Stomach (tissue), 9 donors: ENCODE results near the gene MRE11. TPM values are rescaled to one million over a fixed set of nuclear protein-coding genes. Genes with fewer than 3 reads are reported as not detected.

Source experiments
- DNase-seq, 2 donors: peaks; one replicate each; pipeline versions ENCODE4 v3.0.0 to v3.0.0-alpha.2; 2013 to 2019
- H3K27ac ChIP-seq, 5 donors: fragments of 200-600 bp in 4 of 5; sonication (generic) in 4 of 5; one replicate each; pipeline ENCODE4 v1.5.1; 2013 to 2019; ENCODE audit warnings: mild to moderate bottlenecking in 1 of 5, moderate library complexity in 1 of 5
- H3K27me3 ChIP-seq, 3 donors: fragments of 200-600 bp; sonication (generic); one replicate each; pipeline ENCODE4 v1.5.1; 2017 to 2019; ENCODE audit warnings: mixed run types in 1 of 3
- H3K36me3 ChIP-seq, 4 donors: fragments of 200-600 bp; sonication (generic); 1 replicate in 3 of 4; 2 replicates in 1 of 4; pipeline ENCODE4 v1.5.1; 2016 to 2019
- H3K4me1 ChIP-seq, 4 donors: fragments of 200-600 bp; sonication (generic); one replicate each; pipeline ENCODE4 v1.5.1; 2016 to 2019
- H3K4me3 ChIP-seq, 4 donors: fragments of 200-600 bp; sonication (generic) in 3 of 4; one replicate each; pipeline ENCODE4 v1.5.1; 2016 to 2019; ENCODE audit warnings: mild to moderate bottlenecking in 1 of 4
- H3K9me3 ChIP-seq, 4 donors: fragments of 200-600 bp; sonication (generic); one replicate each; pipeline ENCODE4 v1.5.1; 2016 to 2019
- CTCF ChIP-seq, 7 experiments: fragments of 450-650 bp in 4 of 7; fragments of 200-600 bp in 3 of 7; sonication (generic) in 3 of 7; IDR thresholded peaks; one replicate each; pipeline ENCODE4 v1.5.1; 2016 to 2019; ENCODE audit warnings: antibody characterized with exemption in 7 of 7, control low read depth in 2 of 7, mild to moderate bottlenecking in 1 of 7
- EP300 ChIP-seq: sonication (generic); formaldehyde crosslinking; IDR thresholded peaks from one replicate; pipeline ENCODE4 v1.6.1; 2017; ENCODE audit warnings: antibody characterized with exemption
- POLR2A ChIP-seq, 4 donors: fragments of 450-650 bp; IDR thresholded peaks; one replicate each; pipeline ENCODE4 v1.6.1; 2016; ENCODE audit warnings: antibody characterized with exemption in 4 of 4, control low read depth in 2 of 4, mild to moderate bottlenecking in 1 of 4, moderate library complexity in 1 of 4
- POLR2AphosphoS5 ChIP-seq, 3 donors: sonication (generic); formaldehyde crosslinking; IDR thresholded peaks; one replicate each; pipeline ENCODE4 v1.6.1; 2016; ENCODE audit warnings: antibody characterized with exemption in 3 of 3
- WGBS, 5 donors: extraction: QIAGEN DNeasy Blood & Tissue Kit in 3 of 5; methylation state at CpG; one replicate each; pipeline versions ENCODE4 v1.1.5 to v1.1.7; 2013 to 2018; 5-methylcytosine and 5-hydroxymethylcytosine counted together
- intact Hi-C: fragments of 100-400 bp; cut with DNase I; formaldehyde crosslinking; loops from one replicate; pipeline ENCODE4 v1.15.1; 2023; ENCODE audit warnings: low total_unique reads
- polyA plus RNA-seq, 3 donors: library from polyadenylated mRNA; stranded (reverse); fragments of 200-250 nt; gene quantifications; one replicate each; pipeline ENCODE4 v1.2.3, GENCODE V29; 2013
- total RNA-seq, 5 donors: library from RNA; depleted of rRNA; stranded (reverse); fragments of >200 nt; gene quantifications; one replicate each; pipeline versions ENCODE4 v1.1.0 to v1.2.3, GENCODE V29; 2014 to 2016
- donor health status: healthy with polysubstance abuse.
- donor health status: Bipolar disorder and iron deficiency.
- donor health status: healthy.

Gene MRE11
- total and polyA plus RNA-seq, 8 donors, result 1.5 to 39.3 (median 6.3) TPM

- TF ChIP-seq CTCF (IDR thresholded peaks at IDR 0.05), result no peak
- TF ChIP-seq EP300, result no peak
- TF ChIP-seq POLR2AphosphoS5 (IDR thresholded peaks at IDR 0.05), result no peak
- TF ChIP-seq POLR2A (IDR thresholded peaks at IDR 0.05), result no peak
- Histone ChIP-seq H3K27ac (no peak overlapping the region), H3K4me1 (no peaks in the 10 kb centered on the region), H3K9me3 (no peaks in the 10 kb centered on the region), H3K36me3 (peaks cover 17 to 62% (median 51%) of the 10 kb centered on the region in 4 donors), H3K27me3 (no peaks in the 10 kb centered on the region), H3K4me3 (no peak overlapping the region)
- no peak for DNase-seq
- intact Hi-C loops, result no loop called here
- WGBS, 5 donors, result 61 to 72% (median 68%) methylated on average over 2 of the region's 2 CpGs
These were observed 7.9 kb upstream of the MRE11 start for GRCh38 chr11:94501522-94501921.

GRCh38 chr11:94500181-94500580 lies 6.5 kb upstream of the MRE11 start:
- Histone ChIP-seq H3K4me3 (no peak overlapping the region), H3K9me3 (no peaks in the 10 kb centered on the region), H3K27ac (no peak overlapping the region), H3K27me3 (no peaks in the 10 kb centered on the region), H3K4me1 (peaks cover 0 to 9% (median 6%) of the 10 kb centered on the region in 4 donors), H3K36me3 (peaks cover 17 to 65% (median 52%) of the 10 kb centered on the region in 4 donors)
- 66 to 84% (median 74%) methylated on average over 2 of the region's 2 CpGs for WGBS, 5 donors
- intact Hi-C loops, result no loop called here
- TF ChIP-seq POLR2AphosphoS5 (IDR thresholded peaks at IDR 0.05), result no peak
- no peak for TF ChIP-seq POLR2A (IDR thresholded peaks at IDR 0.05)
- no peak for TF ChIP-seq EP300
- TF ChIP-seq CTCF (IDR thresholded peaks at IDR 0.05), result no peak
- DNase-seq, result no peak

DNA sequence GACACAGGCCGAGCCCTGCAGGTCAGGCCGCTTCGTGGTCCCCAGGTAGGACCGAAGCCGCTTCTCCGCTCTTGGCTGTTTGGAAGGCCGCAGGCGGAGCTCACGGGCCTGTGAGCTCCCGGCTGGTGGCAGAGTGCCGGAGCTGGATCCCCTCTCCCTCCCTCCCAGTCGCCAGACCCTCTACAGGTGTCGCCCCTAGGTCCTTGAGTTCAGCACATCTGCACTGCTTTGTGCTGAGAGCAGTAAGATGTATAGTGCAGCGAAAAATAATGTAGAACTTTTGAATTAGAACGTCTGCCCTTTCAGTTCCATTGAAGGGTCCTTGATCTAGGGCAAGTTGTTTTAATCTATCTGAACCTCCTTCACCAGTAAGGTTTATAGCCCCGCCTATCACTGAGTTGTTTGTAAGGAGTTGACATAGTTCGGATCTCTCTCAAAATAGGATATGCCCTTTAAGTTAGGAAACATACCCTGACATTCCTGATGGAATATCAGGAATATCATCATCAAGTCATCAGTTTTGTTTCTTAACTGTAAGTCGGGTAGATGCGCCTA lies 559 bp upstream of the MRE11 start:
- TF ChIP-seq EP300 (no peak), POLR2AphosphoS5 (IDR thresholded peaks at IDR 0.05) (no peak), CTCF (IDR thresholded peaks at IDR 0.05) (no peak)
- Histone ChIP-seq H3K4me3 (peak overlapping the region; percentile 80 to 98 (median 86)), H3K27ac (peak overlapping the region in 4 of 5 donors; percentile 85 to 93 (median 88)), H3K9me3 (no peaks in the 10 kb centered on the region), H3K36me3 (peaks cover 8 to 44% (median 40%) of the 10 kb centered on the region in 4 donors), H3K27me3 (no peaks in the 10 kb centered on the region), H3K4me1 (peaks cover 11 to 41% (median 26%) of the 10 kb centered on the region in 4 donors)
- 2 to 4% (median 4%) methylated on average over 18 to 19 of the region's 19 CpGs for WGBS, 5 donors
- no peak for DNase-seq
- intact Hi-C loops, result no loop called here

GRCh38 chr11:94486068-94486467 lies 7.6 kb downstream of the MRE11 start:
- intact Hi-C loops, result no loop called here
- no peaks in the 10 kb centered on the region for H3K27me3 ChIP-seq
- H3K4me1 ChIP-seq, result no peaks in the 10 kb centered on the region
- WGBS, 5 donors, result 85 to 90% (median 87%) methylated on average over 1 of the region's 1 CpG
- no peak for DNase-seq
- peaks cover 12 to 95% (median 91%) of the 10 kb centered on the region in 4 donors for H3K36me3 ChIP-seq
- no peak overlapping the region for H3K4me3 ChIP-seq
- no peak overlapping the region for H3K27ac ChIP-seq
- H3K9me3 ChIP-seq, result no peaks in the 10 kb centered on the region
- no peak for TF ChIP-seq POLR2AphosphoS5 (IDR thresholded peaks at IDR 0.05)
- no peak for TF ChIP-seq CTCF (IDR thresholded peaks at IDR 0.05)
- no peak for TF ChIP-seq EP300
- no peak for TF ChIP-seq POLR2A (IDR thresholded peaks at IDR 0.05)
